Fibroblast of lung (primary cell): ENCODE results near the gene REC114.

Experiments
- CTCF ChIP-seq, 2 donors: IDR thresholded peaks in 1 of 2; conservative IDR thresholded peaks in 1 of 2; 1 replicate in 1 of 2; 2 replicates in 1 of 2; pipeline ENCODE4 v1.5.1; 2011 to 2012; ENCODE audit warnings: low read length in 2 of 2, control low read depth in 1 of 2, inconsistent platforms in 1 of 2, low read depth in 1 of 2, mild to moderate bottlenecking in 1 of 2
- EZH2 ChIP-seq: IDR thresholded peaks from 2 replicates; pipeline ENCODE4 v1.5.1; 2012; ENCODE audit warnings: low read length, control low read depth, mild to moderate bottlenecking; ENCODE audit errors: missing control alignments

- no peak for TF ChIP-seq CTCF (conservative IDR thresholded peaks at IDR 0.05 in 1 of 2, IDR thresholded peaks at IDR 0.05 in 1 of 2; ENCODE audit: low read depth in 1 of 2, low read length in 2 of 2)
- TF ChIP-seq EZH2: no peak
Observed at GRCh38 chr15:73425510-73425909, 17.5 kb upstream of the REC114 start.
